NCI-H82 (cell line): ENCODE results near the gene ZNF587B.
A peak's percentile ranks its signal among the peaks of the same experiment; 100 is the strongest.
"Not testable (repeated sequence)": the region's sequence is repeated elsewhere in the genome, so short reads cannot be mapped to it uniquely, and the experiment has no call there.

Source experiments
- DNase-seq: peaks from one replicate; lab custom pipeline; 2025; lab: John Stamatoyannopoulos, UW

The ZNF587B gene

DNA sequence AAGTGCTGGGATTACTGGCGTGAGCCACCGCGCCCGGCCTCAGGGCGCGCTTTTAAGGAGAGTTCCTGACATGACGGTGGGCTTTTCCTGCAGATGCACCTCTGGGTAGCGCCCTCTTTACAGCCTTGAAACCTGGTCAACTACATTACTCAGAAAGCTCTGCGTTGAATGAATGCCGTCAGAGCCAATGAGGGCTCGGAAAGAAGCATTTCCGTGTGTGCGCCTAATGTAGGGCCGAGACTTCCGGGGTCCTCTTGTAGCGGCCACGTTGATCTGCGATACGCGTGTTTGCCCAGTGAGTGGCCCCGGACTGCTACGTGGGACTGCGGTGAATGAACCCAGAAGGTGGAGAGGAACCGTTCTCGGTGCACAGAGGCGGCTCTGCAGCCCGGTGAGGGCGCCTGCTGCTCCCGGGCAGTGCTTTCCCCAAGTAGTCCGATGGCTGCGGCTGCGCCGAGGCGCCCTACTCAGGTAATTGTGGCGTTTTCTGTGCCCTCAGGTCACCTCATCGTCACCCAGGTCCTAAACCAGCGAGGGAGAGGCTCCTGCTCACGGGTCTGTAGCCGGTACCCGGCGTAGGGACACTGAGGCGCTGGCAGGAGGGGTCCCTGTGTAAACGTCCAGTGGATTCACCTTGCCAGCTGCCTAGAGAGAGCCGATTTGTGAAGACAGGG is 10.5 kb upstream of the ZNF587B start:
- DNase-seq: peak; percentile 96

DNA sequence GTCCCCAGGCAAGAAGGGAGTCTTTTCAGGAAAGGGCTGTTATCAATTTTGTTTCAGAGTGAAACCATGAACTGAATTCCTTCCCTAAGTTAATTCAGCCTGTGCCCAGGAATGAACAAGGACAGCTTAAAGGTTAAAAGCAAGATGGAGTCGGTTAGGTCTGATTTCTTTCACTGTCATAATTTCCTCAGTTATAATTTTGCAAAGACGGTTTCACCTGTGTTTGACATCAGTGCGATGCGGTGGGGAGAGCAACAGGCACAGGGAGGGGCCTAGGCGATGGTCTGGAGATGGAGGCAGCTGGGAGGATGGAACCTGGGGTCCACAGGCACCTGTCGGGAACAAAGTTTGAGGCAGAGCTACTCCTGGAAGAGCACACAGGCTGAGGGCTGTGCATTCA is 9.5 kb upstream of the ZNF587B start:
- DNase-seq: no peak

DNA sequence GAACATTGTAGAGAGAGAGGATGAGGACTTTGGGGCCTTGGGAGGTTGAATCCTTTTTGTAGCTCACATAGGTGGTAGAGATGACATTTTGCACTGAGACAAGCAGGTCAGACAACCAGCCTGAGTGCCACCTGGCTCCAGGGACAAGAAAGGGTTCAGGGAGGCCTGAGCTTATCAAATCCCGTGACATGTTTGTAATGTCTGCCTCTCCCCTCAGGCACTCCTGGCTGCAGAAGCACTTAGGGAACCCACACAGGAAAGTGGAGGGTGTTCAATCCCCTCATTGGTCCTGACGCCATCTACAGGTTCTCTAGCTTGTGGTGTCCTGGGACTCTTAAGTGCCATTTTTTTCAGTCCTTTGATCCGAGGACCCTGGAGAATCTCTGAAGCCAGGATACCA is 9.0 kb upstream of the ZNF587B start:
- not testable (repeated sequence) for DNase-seq

DNA sequence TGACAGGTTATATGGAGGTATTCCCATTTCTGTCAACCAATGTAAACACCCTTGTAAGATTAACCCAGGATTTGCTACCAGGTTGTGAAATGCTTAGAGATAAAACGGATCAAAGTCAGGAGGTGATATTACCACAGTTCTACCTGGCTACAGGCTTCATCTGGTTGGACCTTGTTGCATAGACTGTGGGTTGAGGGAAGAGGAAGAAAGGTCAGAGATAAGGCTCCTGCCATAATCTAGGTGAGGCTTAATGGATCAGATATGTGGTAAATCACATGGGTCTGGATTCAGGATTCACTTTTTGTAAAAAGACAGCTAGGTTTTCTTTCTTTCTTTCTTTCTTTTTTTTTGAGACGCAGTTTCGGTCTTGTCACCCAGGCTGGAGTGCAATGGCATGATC is 8.6 kb upstream of the ZNF587B start:
- not testable (repeated sequence) for DNase-seq

DNA sequence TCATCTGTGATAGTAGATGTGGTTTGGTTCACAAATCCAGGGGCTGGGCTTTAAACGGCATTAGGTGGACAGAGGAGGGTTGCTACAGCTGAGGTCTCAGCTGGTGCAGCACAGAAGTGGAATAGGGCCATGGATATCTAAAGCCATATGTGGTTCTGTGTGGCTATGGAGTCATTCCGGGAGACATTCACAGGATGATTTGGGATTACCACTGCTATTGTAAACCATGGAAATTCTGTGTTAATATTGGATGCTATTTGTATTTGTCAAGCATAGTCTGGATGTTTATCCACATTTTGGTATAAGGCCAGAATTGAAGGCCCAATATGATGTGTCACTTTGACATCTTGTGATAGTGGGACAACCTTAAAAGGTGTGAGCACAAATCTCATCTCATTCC is 6.9 kb upstream of the ZNF587B start:
- DNase-seq: not testable (repeated sequence)

DNA sequence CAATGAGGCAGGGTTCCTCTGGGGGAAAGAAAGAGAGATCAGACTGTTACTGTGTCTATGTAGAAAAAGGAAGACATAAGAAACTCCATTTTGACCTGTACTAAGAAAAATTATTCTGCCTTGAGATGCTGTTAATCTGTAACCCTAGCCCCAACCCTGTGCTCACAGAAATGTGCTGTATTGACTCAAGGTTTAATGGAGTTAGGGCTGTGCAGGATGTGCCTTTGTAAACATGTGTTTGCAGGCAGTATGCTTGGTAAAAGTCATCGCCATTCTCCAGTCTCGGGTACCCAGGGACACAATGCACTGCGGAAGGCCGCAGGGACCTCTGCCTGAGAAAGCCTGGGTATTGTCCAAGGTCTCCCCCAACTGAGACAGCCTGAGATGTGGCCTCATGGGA is 6.5 kb upstream of the ZNF587B start:
- not testable (repeated sequence) for DNase-seq

DNA sequence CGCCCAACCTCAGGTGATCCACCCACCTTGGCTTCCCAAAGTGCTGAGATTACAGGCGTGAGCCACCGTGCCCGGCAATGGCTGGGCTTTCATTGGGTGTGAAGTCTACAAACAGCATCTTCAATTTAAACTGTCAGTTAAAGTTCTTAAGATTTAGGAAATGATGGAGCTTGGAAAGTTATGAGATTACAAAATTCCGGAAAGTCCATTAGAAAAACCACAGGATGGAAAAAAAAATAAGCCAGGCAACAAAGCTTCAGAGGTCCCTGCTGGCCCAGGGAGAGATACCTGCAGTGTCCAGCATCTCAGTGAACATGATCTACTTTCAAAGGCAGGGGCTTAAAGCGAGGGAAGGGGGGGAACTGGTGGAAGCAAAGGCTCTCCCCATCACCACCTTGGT is 4.6 kb upstream of the ZNF587B start:
- DNase-seq: no peak

DNA sequence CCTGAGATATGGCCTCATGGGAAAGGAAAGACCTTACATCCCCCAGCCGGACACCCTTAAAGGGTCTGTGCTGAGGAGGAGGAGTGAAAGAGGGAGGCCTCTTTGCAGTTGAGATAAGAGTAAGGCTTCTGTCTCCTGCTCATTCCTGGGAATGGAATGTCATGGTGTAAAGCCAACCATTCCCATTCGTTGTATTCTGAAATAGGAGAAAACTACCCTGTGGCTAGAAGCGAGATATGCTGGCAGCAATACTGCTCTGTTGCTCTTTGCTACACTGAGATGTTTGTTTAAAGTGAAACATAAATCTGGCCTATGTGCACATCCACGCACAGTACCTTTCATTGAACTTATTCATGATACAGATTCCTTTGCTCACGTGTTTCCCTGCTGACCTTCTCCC is 783 bp upstream of the ZNF587B start:
- no peak for DNase-seq

DNA sequence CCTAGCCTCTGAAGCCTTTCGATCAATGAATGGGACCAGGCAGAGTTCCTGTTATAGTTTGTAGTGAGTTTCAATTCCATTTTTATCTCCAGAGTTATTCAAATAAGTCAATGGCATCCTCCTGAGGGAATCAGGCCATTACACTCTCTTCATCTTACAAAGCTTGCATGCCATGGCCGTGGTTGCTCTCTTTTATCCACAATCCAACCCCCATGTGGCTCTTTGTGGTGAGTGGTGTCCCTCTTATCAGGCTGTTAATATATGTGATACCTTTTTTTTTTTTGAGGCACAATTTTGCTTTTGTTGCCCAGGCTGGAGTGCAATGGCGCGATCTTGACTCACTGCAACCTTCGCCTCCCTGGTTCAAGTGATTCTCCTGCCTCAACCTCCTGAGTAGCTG is 6.9 kb downstream of the ZNF587B start:
- DNase-seq: not testable (repeated sequence)

DNA sequence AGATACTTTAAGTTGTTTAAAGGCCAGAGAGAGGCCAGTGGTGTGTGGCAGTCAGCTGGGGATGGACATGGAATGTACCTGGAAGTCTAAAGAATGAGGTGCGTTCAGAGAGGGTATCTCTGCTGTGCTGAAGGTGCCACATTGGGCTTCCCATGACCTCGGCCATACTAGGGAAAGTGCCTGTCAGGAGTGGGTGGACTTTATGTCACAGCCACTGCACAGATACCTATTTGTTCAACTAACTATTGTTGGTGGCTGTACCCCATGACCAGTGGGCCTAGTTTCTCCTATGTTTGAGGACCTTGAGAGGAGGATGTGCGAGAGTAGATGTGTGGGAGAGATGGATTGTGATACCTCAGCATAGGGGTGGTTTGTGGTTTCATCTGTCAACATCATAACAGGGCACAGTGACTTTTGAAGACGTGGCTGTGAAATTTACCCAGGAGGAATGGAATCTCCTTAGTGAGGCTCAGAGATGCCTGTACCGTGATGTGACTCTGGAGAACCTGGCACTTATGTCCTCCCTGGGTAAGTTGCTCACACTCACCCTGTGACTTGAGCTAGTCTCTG is 8.6 kb downstream of the ZNF587B start:
- not testable (repeated sequence) for DNase-seq

DNA sequence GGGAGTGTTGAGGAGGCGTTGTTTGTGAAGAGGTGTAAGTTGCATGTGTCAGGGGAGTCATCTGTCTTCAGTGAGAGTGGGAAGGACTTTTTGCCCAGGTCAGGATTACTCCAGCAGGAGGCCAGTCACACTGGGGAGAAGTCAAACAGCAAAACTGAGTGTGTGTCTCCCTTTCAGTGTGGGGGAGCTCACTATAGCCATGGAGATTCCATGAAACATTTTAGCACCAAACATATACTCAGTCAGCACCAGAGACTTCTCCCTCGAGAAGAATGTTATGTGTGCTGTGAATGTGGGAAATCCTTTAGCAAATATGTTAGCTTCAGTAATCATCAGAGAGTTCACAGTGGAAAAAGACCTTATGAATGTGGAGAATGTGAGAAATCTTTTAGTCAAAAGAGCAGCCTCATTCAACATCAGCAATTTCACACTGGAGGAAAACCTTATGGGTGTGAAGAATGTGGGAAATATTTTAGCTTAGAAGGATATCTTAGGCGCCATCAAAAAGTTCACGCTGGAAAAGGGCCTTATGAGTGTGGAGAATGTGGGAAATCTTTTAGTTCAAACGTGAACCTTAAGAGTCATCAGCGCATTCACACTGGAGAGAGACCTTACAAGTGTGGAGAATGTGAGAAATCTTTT is 11.1 kb downstream of the ZNF587B start:
- no peak for DNase-seq

DNA sequence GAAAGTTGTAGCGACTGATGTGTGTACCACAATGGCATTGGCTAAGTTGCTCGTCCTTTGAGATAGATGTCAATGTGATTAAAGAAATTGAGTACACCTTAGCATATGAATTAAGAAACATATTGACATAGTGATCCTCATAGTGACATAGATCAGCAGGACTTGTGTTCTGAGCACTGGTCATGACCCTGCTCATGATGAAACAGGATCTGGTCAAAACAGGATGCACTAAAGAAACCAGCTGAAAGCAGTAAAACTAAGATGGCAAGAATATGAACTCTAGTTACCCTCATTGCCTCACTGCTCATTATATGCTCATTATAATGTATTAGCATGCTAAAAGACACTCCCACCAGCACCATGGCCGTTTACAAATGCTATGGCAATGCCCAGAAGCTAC is 17.1 kb downstream of the ZNF587B start:
- not testable (repeated sequence) for DNase-seq

DNA sequence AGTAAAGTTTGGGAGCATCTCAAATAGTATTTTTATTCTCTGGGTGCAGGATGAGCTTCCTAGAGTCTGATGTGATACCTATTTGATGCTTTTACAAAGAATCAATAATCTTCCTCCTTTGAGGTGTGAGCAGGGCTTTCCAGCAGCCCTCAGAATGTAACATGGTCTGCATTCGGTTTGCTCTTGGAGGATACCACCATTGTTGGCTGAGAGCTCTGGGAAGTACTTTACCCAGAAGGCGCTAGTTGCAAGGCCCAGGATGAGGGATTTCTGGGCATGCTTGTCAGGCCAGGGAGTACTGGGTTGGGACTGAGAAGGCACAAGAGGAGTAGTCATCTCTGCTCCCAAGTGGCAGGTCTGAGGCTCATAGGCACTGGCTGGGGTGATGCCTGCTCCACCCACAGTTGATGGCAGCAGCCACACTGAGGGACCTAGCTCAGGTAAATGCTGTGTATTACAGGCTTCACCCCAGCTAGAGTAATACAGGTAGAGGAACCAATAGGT is 19.1 kb downstream of the ZNF587B start:
- peak; percentile 27 for DNase-seq

DNA sequence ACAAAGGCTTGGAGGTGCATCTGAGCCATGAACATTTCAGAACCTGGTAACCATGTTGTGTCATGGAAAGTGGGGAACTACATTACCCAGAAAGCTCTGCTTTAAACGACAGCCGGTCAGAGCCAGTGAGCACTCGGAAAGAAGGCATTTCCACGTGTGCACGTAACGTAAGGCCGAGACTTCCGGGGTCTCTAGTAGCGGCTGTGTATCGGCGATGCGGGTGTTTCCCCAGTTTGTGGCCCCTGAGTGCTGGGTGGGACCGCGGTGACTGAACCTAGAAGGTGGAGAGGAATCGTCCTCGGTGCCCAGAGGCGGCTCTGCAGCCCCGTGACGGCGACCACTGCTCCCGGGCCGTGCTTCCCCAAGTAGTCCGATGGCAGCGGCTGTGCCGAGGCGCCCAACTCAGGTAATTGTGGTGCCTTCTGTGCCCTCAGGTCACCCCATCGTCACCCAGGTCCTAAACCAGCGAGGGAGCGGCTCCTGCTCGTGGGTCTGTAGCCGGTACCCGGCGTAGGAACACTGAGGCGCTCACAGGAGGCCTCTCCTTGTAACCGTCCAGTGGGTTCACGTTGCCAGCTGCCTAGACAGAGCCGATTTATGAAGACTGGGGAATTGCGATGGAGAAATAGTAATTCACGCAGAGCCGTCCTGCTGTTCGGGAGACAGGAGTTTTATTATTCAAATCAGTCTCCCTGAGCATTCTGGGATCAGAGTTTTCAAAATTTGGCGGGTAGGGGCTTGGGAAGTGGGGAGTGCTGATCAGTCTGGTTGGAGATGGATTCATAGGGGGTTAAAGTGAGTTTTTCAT is 19.8 kb downstream of the ZNF587B start, which contains the start of gene ZNF587:
Gene ZNF587 (plus strand): TSS at position 194 of the 808 bp plus-strand sequence. CDS start 180 bp downstream, at position 374.
- DNase-seq: peak; percentile 94

DNA sequence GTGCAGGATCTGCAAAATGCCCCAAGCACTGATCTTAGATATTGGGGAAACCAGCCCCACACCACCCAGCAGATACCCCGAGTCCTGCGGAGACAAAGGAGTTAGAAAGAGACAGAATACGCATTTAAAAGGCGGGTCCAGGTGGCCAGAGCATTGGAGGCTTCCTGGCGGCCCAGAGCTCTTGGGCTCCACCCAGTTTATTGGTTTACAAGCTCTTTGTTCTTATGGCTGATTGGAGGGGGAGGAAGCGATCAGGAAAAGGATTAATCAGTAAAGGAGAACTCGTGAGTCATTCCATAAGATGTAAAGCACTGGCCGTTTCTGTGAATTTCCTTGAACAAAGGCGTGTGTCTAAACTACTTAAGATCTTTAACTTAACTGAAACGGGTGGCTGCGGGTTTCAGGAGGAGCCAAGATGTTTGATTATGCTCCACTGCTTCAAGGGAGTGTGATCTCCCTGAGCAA is 20.5 kb downstream of the ZNF587B start:
- DNase-seq: peak; percentile 89

DNA sequence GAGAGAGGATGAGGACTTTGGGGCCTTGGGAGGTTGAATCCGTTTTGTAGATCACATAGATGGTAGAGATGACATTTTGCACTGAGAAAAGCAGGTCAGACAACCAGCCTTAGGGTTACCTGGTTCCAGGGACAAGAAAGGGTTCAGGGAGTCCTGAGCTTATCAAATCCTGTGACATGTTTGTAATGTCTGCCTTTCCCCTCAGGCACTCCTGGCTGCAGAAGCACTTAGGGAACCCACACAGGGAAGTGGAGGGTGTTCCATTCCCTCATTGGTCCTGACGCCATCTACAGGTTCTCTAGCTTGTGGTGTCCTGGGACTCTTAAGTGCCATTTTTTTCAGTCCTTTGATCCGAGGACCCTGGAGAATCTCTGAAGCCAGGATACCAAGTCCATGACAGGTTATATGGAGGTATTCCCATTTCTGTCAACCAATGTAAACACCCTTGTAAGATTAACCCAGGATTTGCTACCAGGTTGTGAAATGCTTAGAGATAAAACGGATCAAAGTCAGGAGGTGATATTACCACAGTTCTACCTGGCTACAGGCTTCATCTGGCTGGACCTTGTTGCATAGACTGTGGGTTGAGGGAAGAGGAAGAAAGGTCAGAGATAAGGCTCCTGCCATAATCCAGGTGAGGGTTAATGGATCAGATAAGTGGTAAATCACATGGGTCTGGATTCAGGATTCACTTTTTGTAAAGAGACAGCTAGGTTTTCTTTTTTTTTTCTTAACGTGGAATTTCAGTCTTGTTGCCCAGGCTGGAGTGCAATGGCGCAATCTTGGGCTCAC is 21.9 kb downstream of the ZNF587B start:
- not testable (repeated sequence) for DNase-seq

DNA sequence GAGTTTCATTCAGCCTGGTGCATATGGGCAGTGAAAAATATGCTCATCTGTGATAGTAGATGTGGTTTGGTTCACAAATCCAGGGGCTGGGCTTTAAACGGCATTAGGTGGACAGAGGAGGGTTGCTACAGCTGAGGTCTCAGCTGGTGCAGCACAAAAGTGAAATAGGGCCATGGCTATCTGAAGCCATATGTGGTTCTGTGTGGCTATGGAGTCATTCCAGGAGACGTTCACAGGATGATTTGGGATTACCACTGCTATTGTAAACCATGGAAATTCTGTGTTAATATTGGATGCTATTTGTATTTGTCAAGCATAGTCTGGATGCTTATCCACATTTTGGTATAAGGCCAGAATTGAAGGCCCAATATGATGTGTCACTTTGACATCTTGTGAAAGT is 24.0 kb downstream of the ZNF587B start:
- DNase-seq: not testable (repeated sequence)

DNA sequence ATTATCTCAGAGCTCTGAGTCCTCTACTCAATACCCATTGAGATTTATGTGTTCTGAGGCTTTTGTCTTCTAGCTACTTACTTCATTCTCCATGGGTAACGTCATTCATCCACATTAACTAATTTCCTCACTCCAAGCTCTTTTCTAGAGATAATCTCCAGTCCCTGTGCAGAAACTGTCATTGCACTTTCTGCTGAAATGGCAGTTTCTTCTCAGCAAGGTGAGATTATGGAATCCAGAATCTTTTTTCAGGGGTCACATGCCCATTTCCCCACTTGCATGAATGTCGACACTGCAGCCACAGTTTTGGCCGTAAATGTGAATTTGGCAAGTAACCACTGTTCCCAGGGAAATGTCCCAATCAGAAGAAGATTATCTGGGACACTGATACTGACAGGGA is 32.3 kb downstream of the ZNF587B start:
- not testable (repeated sequence) for DNase-seq

DNA sequence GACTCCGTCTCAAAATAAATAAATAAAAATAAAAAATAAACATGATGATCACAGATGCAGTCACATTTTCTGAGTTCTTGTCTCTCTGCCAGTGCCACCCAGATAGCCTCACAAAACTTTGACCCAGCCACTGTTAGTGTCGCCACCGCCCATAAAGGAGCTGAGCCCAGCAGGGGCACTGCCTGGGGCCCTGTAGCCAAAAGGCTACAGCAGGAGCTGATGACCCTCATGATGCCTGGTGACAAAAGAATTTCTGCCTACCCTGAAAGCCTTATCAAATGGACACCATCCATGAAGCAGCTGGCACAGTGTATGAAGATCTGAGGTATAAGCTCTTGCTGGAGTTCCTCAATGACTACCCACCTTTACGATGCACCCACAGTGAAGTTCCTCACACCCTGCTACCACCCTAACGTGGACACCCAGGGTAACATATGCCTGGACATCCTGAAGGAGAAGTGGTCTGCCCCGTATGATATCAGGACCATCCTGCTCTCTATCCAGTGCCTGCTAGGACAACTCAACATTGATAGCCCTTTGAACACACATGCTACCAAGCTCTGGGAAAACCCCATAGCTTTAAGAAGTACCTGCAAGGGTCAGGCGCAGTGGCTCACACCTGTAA is 37.9 kb downstream of the ZNF587B start:
- no peak for DNase-seq

DNA sequence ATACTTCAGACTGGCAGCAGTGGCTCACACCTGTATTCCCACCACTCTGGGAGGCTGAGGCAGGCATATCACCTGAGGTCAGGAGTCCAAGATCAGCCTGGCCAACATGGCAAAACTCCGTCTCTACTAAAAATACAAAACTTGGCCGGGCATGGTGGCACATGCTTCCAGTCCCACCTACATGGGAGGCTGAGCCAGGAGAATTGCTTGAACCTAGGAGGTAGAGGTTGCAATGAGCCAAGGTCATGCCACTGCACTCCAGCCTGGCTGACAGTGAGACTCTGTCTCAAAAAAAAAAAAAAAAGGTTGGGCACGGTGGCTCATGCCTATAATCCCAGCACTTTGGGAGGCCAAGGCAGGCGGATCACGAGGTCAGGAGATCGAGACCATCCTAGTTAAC is 39.6 kb downstream of the ZNF587B start:
- not testable (repeated sequence) for DNase-seq

DNA sequence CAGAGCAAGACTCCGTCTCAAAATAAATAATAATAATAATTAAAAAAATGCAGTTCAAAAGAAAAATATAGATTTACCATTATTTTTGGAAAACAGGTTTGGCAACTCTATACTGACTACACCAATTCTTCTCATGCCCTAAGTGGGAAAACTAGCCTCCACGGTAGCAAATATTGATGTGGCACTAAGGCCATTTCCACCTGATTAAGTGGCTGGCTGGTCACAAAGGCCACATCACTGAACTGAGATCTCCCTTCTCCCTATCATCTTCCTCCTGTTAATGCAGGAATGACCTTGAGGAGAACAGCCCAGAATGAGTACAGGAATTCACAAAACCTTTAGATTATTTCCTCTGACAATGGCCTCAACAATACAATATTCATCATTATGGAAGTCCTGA is 40.1 kb downstream of the ZNF587B start:
- no peak for DNase-seq
